GM19035 (cell line): ENCODE results near the gene KCNA5.

Experiments
- ATAC-seq: cut with Tn5 transposase; IDR thresholded peaks from one replicate; pipeline ENCODE4 v1.9.1; 2021; ENCODE audit not compliant: unreplicated experiment

The KCNA5 gene

DNA sequence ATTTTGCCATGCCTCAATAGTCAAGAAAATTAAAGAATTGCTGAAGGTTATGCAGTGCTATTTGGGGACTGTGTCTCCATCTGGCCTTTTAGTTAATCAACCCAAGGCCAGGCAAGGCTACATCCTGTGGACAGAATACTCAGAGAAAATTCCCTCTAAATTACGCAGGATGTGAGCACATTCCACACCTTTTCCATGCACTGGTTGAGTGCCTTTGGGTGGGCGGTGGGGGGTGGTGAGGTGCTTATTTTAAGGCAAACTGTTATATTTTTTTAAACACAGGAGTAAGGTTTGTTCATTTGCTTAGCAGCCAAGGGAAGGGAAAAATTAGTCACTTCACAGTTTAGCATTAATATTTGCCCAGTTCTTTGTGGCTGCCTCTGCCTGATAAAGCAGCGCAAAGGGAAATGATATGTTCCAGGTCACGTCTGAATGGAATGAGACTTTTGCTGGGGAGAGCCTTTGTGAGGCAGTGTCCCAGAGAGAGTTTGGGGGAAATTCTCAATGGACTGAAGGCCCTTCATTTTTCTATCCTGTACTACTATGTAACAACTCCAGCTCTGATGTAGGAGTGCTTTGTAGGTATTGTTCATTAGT lies 17.2 kb upstream of the KCNA5 start:
- no peak for ATAC-seq

DNA sequence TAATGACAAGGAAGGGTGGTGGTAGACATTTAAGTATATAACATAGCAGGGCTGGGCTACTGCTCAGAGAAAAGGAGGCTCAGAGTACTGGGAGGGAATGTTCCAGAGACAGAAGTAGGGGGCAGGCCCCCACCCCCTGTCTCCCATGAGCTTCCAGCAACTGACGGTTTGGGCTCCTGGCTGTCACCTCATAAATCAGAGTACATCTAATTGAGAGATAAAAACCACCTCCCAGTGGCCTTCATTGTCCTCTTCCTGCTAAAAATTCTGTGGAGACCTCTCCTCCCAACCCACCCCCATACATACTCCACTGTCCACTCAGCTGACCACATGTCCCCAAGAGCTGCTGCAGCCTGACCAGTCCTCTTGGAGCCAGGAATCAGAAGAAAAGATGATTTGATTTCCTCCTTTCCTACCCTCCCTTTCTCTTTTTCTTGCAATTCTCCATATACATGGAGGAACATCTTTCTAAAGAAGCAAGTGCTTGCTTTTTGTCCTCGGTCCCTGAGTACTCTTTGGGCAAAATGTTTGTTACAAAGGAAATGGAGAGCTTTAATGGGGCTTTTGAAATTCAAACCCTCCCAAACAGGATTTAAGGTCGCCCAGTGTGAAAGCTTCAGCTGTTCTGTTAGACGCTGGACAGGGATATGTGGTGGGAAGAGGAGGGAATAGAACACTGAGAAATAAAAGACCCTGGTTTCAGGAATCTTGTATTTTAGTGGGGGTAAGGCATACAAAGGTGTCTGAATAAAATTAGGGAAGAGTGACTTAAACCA lies 16.4 kb upstream of the KCNA5 start:
- ATAC-seq = no peak

DNA sequence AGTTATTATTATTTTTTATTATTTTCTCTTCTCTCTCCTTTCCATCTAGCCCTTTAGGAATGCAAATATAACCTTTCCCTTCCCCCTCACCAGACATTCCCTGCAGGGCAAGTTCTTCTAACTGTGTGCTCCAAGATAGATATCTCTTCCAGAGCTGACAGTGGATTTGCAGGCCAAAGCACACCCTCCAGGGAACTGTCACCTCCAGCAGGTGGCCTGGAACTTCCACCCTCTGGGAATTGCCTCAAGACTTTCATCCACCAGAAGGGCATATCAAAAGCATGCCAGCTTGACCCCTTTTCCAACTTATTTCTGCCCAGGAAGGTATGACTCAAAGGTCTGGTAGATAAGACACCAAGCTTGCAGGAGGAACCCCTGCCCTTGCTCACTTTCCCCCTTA lies 13.6 kb upstream of the KCNA5 start:
- no peak for ATAC-seq

DNA sequence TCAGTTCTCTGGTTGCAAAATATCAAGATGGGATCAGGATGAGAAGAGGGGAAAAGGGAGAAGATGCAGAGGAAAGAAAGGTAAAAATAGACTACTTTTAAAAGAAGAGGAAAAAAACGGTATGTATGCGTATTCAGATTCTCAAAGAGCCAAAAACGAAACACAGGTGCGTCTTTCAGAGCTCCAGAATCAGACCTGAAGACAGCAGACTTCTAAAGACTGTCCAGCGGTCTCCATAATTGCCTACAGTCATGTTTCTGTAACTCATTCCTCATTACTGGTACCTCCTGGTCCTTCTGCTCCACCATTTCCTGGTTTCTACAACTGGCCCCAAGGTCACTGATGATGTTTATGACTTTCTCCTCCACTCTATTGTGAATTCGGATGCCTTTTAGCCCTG lies 12.4 kb upstream of the KCNA5 start:
- no peak for ATAC-seq

DNA sequence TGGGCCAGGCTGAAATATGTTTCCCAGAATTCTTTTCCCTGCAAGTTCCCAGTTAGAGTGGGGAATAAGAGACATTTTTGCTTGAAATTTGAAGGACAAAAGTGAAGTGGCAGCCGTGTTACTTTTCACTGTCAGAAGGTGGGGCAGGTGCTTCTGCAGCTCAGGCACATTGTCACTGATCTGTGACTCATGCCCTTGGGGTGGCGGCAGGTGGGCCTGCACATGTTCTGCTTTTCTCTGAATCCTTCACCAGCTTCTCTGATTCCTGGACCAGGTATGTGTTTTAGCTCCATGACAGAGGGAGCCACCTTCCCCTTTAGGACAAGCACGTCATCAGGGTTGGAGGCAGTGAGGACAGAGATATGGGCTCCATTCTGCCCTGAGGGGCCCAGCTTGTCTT lies 11.7 kb upstream of the KCNA5 start:
- no peak for ATAC-seq

DNA sequence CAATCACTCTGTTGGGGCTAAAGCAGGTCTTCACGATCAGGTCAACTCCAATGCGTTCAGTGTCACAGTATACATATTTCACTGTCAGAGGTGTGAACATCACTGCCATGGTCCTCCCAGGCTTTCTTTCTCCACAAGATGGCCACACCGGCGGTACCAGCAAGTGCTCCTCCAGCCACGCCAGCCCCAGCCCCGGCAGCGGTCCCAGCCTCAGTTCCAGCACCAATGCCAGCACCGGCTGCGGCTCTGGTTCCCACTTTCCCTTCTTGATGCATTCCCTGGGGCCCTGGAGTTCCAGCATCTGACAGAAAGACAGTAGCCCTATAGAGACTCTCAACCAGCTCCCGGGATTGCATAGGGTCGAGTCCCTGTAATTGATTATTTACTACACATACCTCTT lies 10.9 kb upstream of the KCNA5 start:
- ATAC-seq = no peak

DNA sequence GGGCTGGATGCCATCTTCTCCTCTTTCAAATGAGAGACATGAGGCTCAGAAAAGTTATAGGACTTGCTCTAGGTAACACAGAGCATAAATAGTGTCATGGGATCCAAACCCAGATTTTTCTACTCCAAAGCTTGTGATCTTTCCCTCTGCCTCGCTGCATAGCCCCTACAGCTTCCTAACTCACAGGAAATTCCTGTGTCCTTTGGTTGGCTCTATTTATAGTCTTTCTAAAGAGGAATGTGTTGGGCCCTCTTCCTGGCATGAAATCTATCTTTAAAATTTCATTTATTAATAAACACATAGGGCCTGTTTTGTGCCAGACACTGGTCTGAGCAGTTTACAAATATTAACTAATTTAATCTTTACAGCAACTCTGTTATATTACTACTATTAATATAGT lies 9.8 kb upstream of the KCNA5 start:
- ATAC-seq = no peak

DNA sequence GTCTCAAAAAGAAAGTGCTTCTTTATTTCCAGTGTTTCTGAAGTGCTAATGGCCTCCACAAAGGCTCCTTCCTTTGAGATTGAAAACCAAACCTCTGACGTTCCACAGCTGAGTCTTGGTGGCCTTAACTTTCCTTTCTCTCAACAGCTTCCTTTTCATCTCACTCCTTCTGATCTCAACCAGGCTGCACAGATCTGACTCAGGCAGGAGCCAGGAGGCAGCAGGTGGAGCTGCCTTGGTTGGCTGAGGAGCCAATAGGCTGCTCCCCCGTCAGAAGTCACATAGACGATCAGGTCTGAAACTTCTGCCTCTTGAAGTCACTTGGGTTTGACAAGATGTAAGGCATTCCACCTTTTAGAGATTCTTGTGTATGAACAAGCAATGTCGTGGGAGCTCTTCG lies 9.1 kb upstream of the KCNA5 start:
- ATAC-seq = no peak

DNA sequence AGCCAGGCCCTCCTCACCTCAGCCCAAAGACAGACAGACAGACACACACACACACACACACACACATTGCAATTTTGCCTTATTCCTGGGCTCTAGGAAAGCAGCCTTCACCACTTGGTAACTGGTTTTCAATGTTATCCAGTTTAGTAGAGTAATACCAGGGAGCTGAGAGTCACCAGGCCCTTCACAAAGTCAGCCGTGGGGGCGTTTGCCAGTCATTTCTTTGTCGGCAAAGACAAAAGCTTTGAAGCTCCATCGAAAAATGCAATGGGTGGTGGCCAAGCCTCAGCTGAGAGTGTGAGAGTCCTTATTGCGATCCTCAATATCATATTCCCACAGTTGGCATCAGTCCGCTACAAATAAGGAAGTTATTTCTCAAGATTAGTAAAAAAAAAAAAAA lies 8.1 kb upstream of the KCNA5 start:
- no peak for ATAC-seq

DNA sequence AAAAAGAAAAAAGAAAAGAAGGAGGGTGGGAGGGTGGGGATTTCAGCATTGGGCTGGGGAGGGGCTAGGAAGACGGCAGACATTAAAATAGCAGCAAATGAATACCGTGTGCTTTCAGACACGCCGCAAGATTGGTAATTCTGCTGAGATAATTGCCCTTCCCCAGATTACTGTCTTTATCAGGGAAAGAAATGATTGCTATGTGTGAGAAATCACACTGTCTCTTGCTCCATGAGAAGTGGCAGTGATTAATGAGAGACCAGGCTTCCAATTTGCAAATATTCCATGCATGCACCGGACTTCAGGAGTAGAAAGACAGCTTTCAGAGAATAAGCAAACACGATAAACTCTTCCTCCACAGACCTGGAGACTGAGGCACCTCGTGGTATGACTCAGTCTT lies 7.6 kb upstream of the KCNA5 start:
- no peak for ATAC-seq

DNA sequence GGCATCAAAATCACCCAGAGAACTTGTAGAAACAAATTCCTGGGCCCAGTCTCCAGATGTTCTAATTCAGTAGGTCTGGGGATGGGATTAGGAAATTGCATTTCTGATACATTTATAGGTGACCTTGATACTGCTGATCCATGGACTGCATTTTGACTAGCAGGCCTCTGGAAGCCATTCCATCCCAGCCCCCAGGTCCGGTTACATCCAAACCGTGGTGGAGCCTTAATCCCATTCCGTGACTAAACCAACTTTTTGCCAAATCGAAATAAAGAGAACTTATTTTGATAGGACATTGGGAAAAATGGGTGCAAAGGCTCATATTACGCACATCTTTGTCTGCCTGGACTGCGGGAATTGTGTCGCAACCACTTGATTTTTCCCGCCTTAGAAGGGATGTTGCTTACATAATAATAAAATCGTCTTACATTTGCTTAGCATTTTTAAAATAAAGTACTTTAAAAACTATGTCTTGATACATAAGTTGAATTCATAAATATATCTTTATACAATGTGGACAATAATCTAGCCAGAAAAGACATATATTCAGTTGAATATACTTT lies 5.8 kb upstream of the KCNA5 start:
- no peak for ATAC-seq

DNA sequence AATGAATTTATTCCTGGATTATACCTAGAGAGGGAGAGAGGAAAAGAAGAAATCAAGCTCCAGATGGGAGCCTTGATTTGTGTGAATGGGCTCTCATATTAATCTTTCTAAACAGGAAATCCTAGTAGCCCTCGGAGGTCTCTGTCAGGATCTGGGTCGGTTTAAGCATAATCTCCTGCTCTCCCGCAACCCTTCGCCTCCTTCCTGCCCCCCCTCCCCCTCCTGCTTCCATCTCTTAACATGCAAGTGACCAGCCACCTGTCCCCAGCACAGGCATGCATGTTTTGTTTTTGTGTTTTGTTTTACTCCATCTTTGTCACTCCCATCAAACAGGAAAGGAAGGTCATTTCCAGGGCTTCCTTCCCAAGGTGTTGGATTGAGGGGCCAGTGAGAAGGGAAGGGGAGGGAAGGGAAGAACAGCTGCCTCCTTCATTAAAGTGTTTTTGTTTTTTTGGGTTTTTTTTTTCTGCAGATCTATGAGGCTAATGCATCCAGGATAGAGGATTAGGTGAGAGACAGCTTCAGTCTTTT lies 4.8 kb upstream of the KCNA5 start:
- no peak for ATAC-seq

DNA sequence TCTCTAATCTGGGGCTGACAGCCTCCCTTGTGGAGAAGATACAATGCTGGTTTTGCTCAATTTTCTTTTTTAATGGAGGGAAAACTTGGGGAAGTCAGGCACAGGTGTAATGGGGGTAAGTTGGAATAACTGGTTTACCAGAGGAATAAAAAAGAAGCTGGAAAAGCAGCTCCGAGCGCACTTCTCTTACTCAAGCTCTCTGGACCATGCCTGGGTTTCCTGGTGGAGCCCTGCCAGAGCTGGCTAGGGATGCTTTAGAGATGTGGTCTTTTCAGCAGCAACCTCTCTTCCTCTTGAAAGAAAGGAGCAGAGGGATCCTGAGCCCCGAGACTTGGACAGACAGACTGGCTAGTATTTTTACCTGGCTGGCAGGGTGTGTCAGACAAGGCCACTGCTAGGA lies 3.9 kb upstream of the KCNA5 start:
- ATAC-seq = no peak

DNA sequence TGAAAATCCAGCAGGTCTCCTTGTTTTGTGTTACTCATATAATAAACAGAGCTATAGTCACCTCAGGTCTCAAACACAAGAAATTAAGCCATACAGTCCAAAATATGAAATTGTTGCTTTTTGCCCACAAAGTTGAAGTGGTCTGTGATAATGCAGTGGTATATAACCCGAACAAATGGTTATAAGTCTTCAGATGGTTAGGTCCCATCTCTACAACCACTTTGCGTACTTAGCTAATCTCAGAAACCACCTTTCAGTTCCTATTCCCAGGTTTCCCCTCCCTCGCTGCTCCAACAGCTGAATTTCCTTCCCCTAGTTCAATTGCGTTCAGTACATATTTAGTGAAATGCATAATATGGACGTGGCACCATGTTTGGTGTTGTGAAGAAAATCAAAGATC lies 3.3 kb upstream of the KCNA5 start:
- no peak for ATAC-seq

DNA sequence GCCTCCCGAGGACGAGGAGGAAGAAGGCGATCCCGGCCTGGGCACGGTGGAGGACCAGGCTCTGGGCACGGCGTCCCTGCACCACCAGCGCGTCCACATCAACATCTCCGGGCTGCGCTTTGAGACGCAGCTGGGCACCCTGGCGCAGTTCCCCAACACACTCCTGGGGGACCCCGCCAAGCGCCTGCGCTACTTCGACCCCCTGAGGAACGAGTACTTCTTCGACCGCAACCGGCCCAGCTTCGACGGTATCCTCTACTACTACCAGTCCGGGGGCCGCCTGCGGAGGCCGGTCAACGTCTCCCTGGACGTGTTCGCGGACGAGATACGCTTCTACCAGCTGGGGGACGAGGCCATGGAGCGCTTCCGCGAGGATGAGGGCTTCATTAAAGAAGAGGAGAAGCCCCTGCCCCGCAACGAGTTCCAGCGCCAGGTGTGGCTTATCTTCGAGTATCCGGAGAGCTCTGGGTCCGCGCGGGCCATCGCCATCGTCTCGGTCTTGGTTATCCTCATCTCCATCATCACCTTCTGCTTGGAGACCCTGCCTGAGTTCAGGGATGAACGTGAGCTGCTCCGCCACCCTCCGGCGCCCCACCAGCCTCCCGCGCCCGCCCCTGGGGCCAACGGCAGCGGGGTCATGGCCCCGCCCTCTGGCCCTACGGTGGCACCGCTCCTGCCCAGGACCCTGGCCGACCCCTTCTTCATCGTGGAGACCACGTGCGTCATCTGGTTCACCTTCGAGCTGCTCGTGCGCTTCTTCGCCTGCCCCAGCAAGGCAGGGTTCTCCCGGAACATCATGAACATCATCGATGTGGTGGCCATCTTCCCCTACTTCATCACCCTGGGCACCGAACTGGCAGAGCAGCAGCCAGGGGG lies 979 bp downstream of the KCNA5 start:
- ATAC-seq = no peak

DNA sequence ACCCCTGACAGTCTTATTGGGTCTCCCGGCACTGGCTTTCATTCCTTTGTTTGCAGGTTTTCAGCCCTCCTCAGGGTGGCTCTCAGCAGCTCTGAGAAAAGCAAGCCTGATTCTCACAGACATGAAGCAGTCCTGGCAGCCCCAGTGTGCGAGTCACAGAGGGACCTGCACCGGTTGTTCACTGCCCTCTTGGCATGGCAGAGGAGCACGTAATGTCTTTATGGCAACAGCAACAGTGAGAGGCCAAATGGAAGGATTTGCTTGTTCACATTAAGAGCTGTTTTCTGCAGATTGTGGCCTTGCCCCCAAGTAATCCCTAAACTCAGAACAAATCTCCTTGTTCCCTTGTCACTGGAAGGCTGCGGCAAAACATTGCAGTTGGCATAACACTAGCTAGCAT lies 3.4 kb downstream of the KCNA5 start:
- ATAC-seq = no peak

DNA sequence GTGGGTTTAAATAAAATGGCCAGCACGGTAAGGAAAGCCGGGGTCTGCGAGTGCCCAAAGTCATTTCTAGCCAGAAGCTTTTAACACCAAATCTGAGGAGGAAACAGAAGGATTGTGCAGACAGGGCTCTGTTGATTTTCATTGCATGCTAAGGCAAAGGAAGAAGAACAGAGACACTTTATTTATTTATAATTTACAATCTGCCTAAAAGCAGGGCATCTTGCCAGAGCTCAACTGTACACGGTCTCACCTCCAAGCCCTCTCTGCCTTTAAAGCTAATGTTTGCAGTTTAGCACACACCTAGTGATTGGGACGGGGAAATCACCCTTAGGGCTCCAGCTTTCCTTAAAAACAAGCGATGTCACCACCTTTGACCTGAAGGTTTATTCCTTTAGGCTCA lies 4.0 kb downstream of the KCNA5 start:
- no peak for ATAC-seq

DNA sequence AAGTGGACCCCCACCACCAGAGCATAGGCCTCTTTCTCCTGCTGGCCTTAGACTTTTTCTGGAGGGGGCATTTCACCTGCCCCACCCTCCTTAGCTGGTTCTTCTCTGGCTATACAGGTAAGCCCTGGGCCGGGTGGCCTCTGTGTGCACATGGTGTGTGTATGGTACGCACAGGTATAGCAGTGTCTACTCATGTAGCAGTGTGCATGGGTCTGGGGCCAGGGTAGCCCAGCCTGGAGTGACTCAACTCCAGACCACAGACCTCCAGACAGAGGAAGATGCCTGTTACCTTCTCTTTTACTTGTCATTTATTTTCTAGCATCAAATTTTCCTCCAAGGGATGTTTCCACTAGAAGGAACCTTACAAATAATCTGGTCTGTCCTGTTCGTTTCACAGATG lies 6.9 kb downstream of the KCNA5 start:
- ATAC-seq = no peak

DNA sequence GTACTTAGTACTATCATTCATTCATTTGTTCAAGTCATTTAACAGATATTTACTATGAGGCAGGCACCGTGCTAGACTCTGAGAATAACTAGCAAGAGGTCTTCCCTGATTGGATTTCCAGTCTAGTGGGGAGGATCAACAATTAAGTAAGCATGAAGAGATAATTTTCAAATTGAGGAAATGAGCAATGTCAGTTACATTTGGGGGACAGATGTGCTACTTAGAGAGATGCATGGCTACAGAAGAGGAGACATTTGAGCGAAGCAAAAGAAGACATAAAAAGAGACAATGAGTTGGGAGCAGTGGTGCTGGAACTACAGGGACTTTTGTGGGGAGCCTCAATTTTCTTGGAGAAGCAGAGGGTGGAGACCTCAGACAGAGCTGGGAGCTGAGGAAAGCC lies 7.7 kb downstream of the KCNA5 start:
- no peak for ATAC-seq

DNA sequence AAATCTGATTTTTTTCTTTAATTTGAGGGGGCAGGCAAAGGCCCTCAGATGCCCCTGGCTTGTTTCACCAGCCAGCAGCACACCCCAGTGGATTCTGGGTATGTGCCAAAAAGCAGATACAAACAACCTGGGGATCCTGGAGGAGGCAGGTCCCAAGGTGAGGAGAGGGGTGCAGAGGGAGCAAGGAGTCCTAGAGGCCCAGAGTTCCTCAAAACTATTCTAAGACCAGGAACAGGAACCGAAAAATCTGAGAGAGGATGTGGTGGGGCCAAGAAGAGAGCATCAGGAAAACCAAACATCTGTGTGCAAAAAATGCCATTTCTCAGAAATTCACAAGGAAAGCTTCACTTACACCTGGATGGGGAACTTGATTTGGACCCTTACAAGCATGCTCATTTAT lies 8.2 kb downstream of the KCNA5 start:
- no peak for ATAC-seq

DNA sequence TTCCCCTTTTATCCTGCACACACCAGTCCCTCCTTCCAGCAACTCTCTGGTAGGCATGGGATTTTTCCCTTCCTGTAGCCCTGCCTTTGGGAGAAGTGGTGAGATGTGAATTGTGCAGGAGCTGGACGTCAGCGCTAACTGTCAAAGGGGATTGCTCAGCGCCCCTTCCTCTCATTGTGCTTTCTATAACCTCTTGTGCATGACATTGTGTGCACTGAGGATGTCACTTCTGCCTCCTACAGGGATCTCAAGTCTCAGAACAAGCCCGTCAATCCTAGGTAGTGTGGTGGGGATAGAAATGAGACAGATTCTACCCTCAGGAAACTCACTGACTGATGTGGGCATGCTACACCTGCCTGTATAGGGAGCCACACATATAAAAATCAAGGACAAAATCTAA lies 8.7 kb downstream of the KCNA5 start:
- no peak for ATAC-seq

DNA sequence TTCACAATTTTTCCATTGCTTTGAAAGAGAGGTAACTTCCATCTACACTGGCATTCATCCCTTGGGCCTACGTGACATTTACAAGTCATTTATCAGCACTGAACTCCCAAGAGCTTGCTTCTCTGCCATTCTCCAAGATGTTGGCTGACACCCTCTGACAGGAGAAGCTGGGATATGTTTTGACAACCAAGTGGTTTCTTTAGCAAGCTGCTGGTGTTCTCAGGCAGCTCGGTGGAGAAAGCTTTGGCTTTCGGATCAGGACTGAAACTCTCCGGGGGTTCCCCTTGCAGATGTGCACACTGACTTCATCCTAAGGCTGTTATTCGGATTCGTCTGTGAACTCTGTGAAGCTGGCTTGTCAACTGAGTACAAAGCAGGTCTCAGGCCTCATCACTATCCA lies 15.7 kb downstream of the KCNA5 start:
- ATAC-seq = no peak
